Muscle of leg (tissue), 11 donors: ENCODE data around the gene DYNC1LI1. TPM values are rescaled to one million over a fixed set of nuclear protein-coding genes. Genes with fewer than 3 reads are reported as not detected.

Source experiments
- DNase-seq: peaks from one replicate; pipeline ENCODE4 v3.0.0; 2013
- H3K27ac ChIP-seq: one replicate; pipeline ENCODE4 v1.5.1; 2013; ENCODE audit warnings: mild to moderate bottlenecking, low read length, control low read depth
- H3K27me3 ChIP-seq: one replicate; pipeline ENCODE4 v1.6.1; 2013; ENCODE audit warnings: low read length; ENCODE audit not compliant: control insufficient read depth, insufficient read depth
- H3K36me3 ChIP-seq: one replicate; pipeline ENCODE4 v1.6.1; 2013; ENCODE audit warnings: low read length; ENCODE audit not compliant: control insufficient read depth, insufficient read depth
- H3K4me1 ChIP-seq: one replicate; pipeline ENCODE4 v1.6.1; 2013; ENCODE audit warnings: low read length; ENCODE audit not compliant: control insufficient read depth, insufficient read depth
- H3K4me3 ChIP-seq: one replicate; pipeline ENCODE4 v1.5.1; 2013; ENCODE audit warnings: low read length, control low read depth
- H3K9me3 ChIP-seq: replicated peaks from 2 replicates; pipeline ENCODE4 v1.6.1; 2013; ENCODE audit warnings: low read depth, low read length; ENCODE audit not compliant: control insufficient read depth
- WGBS: methylation state at CpG from one replicate; pipeline ENCODE4 v1.1.5; 2013; ENCODE audit warnings: missing lambda C conversion rate; ENCODE audit not compliant: insufficient coverage; 5-methylcytosine and 5-hydroxymethylcytosine counted together
- polyA plus RNA-seq, 8 donors: library from polyadenylated mRNA; unstranded; fragments of 120-200 nt; gene quantifications; one replicate each; pipeline versions ENCODE4 v1.2.1 to v1.2.3, GENCODE V29; 2013; ENCODE audit warnings: inconsistent platforms in 1 of 8, low replicate concordance in 1 of 8; ENCODE audit not compliant: insufficient read length in 8 of 8, insufficient read depth in 1 of 8
- total RNA-seq: library from RNA; stranded (reverse); fragments of 120-200 nt; gene quantifications from one replicate; pipeline ENCODE4 v1.2.4, GENCODE V29; 2013

Gene DYNC1LI1
- total and polyA plus RNA-seq, 9 donors: 26.6 to 37.3 (median 32.9) TPM

GRCh38 chr3:32495609-32496008 lies 75.0 kb downstream of the DYNC1LI1 start:
- no peaks in the 10 kb centered on the region for H3K9me3 ChIP-seq
- H3K27me3 ChIP-seq: no peaks in the 10 kb centered on the region
- no peak overlapping the region for H3K27ac ChIP-seq
- no peak overlapping the region for H3K4me3 ChIP-seq
- WGBS: 100% methylated on average over 1 of the region's 2 CpGs
- DNase-seq: no peak
- H3K36me3 ChIP-seq: no peaks in the 10 kb centered on the region
- H3K4me1 ChIP-seq: no peaks in the 10 kb centered on the region

GRCh38 chr3:32495085-32495484 lies 75.6 kb downstream of the DYNC1LI1 start:
- Histone ChIP-seq H3K27me3 (no peaks in the 10 kb centered on the region), H3K9me3 (no peaks in the 10 kb centered on the region), H3K4me3 (no peak overlapping the region), H3K4me1 (no peaks in the 10 kb centered on the region), H3K36me3 (no peaks in the 10 kb centered on the region), H3K27ac (no peak overlapping the region)
- no peak for DNase-seq

- no peaks in the 10 kb centered on the region for H3K27me3 ChIP-seq
- H3K9me3 ChIP-seq: no peaks in the 10 kb centered on the region
- no peak overlapping the region for H3K27ac ChIP-seq
- no peak for DNase-seq
- no peaks in the 10 kb centered on the region for H3K4me1 ChIP-seq
- WGBS: 83% methylated on average over 1 of the region's 3 CpGs
- H3K36me3 ChIP-seq: no peaks in the 10 kb centered on the region
- no peak overlapping the region for H3K4me3 ChIP-seq
Measured at GRCh38 chr3:32493437-32494414, 76.9 kb downstream of the DYNC1LI1 start.

GRCh38 chr3:32492684-32493436 lies 77.8 kb downstream of the DYNC1LI1 start:
- Histone ChIP-seq H3K9me3 (no peaks in the 10 kb centered on the region), H3K27me3 (no peaks in the 10 kb centered on the region), H3K36me3 (no peaks in the 10 kb centered on the region), H3K4me3 (no peak overlapping the region), H3K27ac (no peak overlapping the region), H3K4me1 (no peaks in the 10 kb centered on the region)
- no CpG with 5 or more reads among the region's 3 CpGs for WGBS
- no peak for DNase-seq

- no peak overlapping the region for H3K4me3 ChIP-seq
- no peak for DNase-seq
- H3K4me1 ChIP-seq: no peaks in the 10 kb centered on the region
- no peaks in the 10 kb centered on the region for H3K9me3 ChIP-seq
- no peaks in the 10 kb centered on the region for H3K27me3 ChIP-seq
- H3K27ac ChIP-seq: no peak overlapping the region
- peaks cover 4% of the 10 kb centered on the region for H3K36me3 ChIP-seq
- WGBS: no CpG with 5 or more reads among the region's 3 CpGs
Measured at GRCh38 chr3:32488474-32489008, 82.1 kb downstream of the DYNC1LI1 start.

- Histone ChIP-seq H3K4me3 (no peak overlapping the region), H3K4me1 (no peaks in the 10 kb centered on the region), H3K27me3 (no peaks in the 10 kb centered on the region), H3K27ac (no peak overlapping the region), H3K36me3 (peaks cover 4% of the 10 kb centered on the region), H3K9me3 (no peaks in the 10 kb centered on the region)
- DNase-seq: no peak
- no CpG with 5 or more reads among the region's 3 CpGs for WGBS
Measured at GRCh38 chr3:32487781-32488473, 82.7 kb downstream of the DYNC1LI1 start.

GRCh38 chr3:32484436-32484835 lies 86.2 kb downstream of the DYNC1LI1 start:
- Histone ChIP-seq H3K27me3 (no peaks in the 10 kb centered on the region), H3K4me3 (no peak overlapping the region), H3K27ac (no peak overlapping the region), H3K36me3 (peaks cover 7% of the 10 kb centered on the region), H3K4me1 (no peaks in the 10 kb centered on the region), H3K9me3 (no peaks in the 10 kb centered on the region)
- peak; percentile 57 for DNase-seq
- no CpG with 5 or more reads among the region's 6 CpGs for WGBS

- no CpG with 5 or more reads among the region's 1 CpG for WGBS
- H3K4me3 ChIP-seq: no peak overlapping the region
- H3K4me1 ChIP-seq: no peaks in the 10 kb centered on the region
- no peaks in the 10 kb centered on the region for H3K9me3 ChIP-seq
- DNase-seq: no peak
- H3K27me3 ChIP-seq: no peaks in the 10 kb centered on the region
- peaks cover 7% of the 10 kb centered on the region for H3K36me3 ChIP-seq
- no peak overlapping the region for H3K27ac ChIP-seq
Measured at GRCh38 chr3:32483772-32484171, 86.9 kb downstream of the DYNC1LI1 start.

GRCh38 chr3:32482693-32483092 lies 88.0 kb downstream of the DYNC1LI1 start:
- WGBS: no CpG with 5 or more reads among the region's 1 CpG
- Histone ChIP-seq H3K9me3 (no peaks in the 10 kb centered on the region), H3K27me3 (no peaks in the 10 kb centered on the region), H3K4me1 (no peaks in the 10 kb centered on the region), H3K4me3 (no peak overlapping the region), H3K36me3 (peaks cover 7% of the 10 kb centered on the region), H3K27ac (no peak overlapping the region)
- no peak for DNase-seq
